Measurements from ENCODE around the gene HHAT.

The HHAT gene

DNA sequence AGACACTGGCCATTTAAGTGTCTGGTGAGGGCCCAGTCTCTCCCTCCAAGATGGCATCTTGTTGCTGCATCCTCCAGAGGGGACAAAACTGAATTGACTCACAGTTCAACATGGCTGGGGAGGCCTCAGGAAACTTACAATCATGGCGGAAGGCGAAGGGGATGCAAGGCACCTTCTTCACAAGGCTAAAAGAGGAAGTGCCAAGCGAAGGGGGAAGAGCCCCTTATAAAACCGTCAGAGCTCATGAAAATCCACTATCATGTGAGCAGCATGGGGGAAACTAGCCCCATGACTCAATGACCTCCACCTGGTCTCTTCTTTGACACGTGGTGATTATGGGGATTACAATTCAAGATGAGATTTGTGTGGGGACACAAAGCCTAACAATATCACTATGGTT lies 280.1 kb downstream of the HHAT start:
- no peak overlapping the region for H3K4me3 ChIP-seq
- no peak overlapping the region for H3K27ac ChIP-seq

GRCh38 chr1:210616356-210616755 lies 287.7 kb downstream of the HHAT start:
- Histone ChIP-seq H3K27ac (no peak overlapping the region), H3K4me3 (no peak overlapping the region)

DNA sequence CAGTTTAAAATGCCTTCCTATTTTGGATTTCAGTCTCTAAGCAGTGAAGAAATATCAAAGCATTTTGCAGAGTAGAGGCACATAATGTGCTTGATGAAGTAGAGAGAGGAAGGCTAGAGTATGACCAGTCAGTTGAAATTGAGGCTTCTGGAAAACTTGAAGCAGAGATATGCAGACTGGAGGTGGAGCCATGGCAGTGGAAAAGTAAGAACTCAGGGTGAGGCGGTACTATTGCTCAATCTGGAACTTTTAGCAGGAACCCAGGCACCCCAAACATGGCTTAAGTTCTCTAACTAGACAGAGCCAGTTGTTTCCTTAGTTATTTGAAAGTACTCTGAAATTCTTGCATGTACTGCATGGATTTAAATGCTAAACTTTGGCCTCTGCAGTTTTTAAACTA lies 288.6 kb downstream of the HHAT start:
- H3K27ac ChIP-seq: no peak overlapping the region
- no peak overlapping the region for H3K4me3 ChIP-seq

GRCh38 chr1:210618369-210618768 lies 289.7 kb downstream of the HHAT start:
- Histone ChIP-seq H3K4me3 (no peak overlapping the region), H3K27ac (no peak overlapping the region)

DNA sequence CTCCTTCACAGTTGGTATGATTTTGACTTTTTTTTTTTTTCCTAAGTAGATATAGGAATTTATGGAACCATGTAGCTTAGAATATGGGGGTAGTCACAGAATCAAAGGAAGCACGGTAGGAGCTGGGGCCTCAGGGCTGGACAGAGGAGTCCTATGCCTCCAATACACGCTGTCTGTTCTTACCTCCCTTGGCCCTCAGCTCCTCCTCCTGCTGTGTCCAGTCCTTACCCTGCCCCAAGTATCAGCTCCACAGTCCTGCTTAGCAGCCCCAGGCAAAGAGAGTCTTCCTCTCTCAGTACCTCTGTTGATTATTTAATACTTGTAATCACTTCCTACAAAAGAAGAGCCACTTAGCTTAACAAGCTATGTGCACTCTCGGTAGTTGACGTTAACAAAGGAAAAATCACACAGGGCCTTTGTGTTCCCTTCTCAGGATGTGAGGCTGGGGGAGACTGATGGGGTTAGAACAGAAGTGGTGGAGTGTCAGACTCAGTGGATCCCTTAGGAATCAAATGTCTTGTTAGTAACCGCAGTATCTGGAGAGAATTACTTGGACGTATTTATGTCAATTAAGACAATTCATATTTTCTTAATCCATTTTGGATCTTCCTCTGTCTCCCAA lies 292.3 kb downstream of the HHAT start:
- Histone ChIP-seq H3K4me3 (no peak overlapping the region), H3K27ac (no peak overlapping the region)

- Histone ChIP-seq H3K27ac (no peak overlapping the region), H3K4me3 (no peak overlapping the region)
These were observed 293.0 kb downstream of the HHAT start for GRCh38 chr1:210621712-210622111.

GRCh38 chr1:210624722-210625121 lies 296.0 kb downstream of the HHAT start:
- Histone ChIP-seq H3K27ac (no peak overlapping the region), H3K4me3 (no peak overlapping the region)

- H3K4me3 ChIP-seq: no peak overlapping the region
- no peak overlapping the region for H3K27ac ChIP-seq
These were observed 297.0 kb downstream of the HHAT start for GRCh38 chr1:210625715-210626114.

DNA sequence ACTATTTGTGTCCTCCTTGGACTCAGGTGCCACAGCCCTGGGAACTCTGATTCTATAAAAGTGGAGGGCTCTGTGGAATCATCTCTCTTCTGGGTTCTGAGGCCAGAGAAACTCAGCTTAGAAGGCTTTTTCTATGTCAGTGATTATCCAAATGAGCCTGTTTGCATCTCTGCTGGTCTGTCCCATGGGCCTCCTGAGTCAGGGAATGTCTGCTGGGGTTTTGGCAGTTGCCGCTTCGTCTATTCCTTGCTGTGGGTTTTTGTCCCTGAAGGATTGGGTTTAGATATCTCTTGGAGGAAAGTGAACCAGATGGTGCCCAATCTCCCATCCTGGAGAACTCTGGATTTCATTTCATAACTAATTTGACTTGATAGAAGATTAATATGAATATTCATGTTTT lies 297.6 kb downstream of the HHAT start:
- no peak overlapping the region for H3K4me3 ChIP-seq
- H3K27ac ChIP-seq: no peak overlapping the region

DNA sequence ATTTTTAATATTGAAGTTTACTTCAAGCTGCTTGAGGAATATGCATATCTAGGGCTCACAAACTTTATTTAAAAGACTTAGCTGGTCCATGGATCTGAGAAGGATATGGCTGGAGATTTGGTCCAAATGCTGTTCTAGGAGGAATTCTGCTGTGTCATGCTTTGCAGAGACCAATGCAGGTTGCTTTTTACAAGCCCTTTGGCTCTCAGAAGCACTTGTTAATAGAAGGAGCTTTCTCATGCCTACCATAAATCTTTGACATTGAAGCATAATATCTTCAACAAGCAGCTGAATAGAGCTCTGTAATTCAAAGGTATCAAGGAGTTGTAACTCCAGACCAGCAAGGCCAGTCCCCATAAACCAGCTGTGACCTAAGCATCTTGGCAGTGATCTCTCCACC lies 299.1 kb downstream of the HHAT start:
- H3K27ac ChIP-seq: no peak overlapping the region
- no peak overlapping the region for H3K4me3 ChIP-seq

GRCh38 chr1:210629276-210629675 lies 300.6 kb downstream of the HHAT start:
- Histone ChIP-seq H3K4me3 (no peak overlapping the region), H3K27ac (no peak overlapping the region)

GRCh38 chr1:210631399-210631798 lies 302.7 kb downstream of the HHAT start:
- Histone ChIP-seq H3K27ac (no peak overlapping the region), H3K4me3 (no peak overlapping the region)

- Histone ChIP-seq H3K27ac (no peak overlapping the region), H3K4me3 (no peak overlapping the region)
These were observed 304.4 kb downstream of the HHAT start for GRCh38 chr1:210633140-210633539.

DNA sequence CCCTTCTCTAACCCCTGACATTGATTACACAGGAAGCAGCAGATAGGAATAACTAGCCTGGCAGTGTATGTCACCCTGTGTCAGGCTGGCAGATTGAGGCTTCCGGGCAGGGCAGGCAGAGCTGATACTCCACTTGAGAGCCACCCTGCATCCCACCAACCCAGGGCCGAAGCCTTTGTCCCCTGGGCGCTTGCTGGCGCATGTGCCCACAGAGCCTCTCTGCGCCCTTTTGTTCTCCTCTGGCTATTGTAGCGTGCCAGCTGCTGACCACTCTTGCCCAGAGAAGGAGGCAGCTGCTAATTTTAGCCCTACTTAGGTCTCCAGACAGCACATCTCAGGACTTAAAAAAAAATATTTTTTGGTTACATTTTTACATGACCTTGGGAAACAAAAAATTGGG lies 304.9 kb downstream of the HHAT start:
- H3K4me3 ChIP-seq: no peak overlapping the region
- H3K27ac ChIP-seq: no peak overlapping the region

DNA sequence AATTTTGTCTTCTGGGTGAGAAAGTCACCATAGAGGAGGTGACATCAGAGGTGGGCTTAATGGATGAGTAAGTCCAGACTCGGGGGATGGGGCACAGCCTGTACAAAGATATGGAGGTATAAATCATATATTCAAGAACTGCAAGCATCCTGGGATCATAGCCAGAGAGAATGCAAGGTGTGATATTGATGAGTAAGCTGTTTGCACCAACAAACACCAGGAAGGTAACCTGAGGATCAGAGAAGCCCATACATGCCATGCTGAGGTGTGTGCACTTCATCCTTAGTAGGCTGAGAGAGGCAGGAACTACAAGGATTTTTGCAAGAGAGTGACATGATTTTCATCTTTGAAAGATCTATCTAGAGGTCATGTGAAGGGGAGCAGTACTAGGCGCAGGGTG lies 306.4 kb downstream of the HHAT start:
- Histone ChIP-seq H3K4me3 (no peak overlapping the region), H3K27ac (no peak overlapping the region)

GRCh38 chr1:210641582-210641981 lies 312.9 kb downstream of the HHAT start:
- Histone ChIP-seq H3K27ac (no peak overlapping the region), H3K4me3 (no peak overlapping the region)

GRCh38 chr1:210645582-210646257 lies 317.0 kb downstream of the HHAT start:
- H3K27ac ChIP-seq: no peak overlapping the region
- no peak overlapping the region for H3K4me3 ChIP-seq

- no peak overlapping the region for H3K4me3 ChIP-seq
- H3K27ac ChIP-seq: no peak overlapping the region
These were observed 317.5 kb downstream of the HHAT start for GRCh38 chr1:210646258-210646616.

- no peak overlapping the region for H3K27ac ChIP-seq
- H3K4me3 ChIP-seq: no peak overlapping the region
These were observed 319.0 kb downstream of the HHAT start for GRCh38 chr1:210647406-210648333.

- no peak overlapping the region for H3K27ac ChIP-seq
- H3K4me3 ChIP-seq: no peak overlapping the region
These were observed 320.0 kb downstream of the HHAT start for GRCh38 chr1:210648588-210649269.

All from skin epidermis (tissue), 12 donors.